CD4-positive, alpha-beta T cell treated with Interleukin-10 for 1 hour (primary cell): ENCODE measurements around the gene STXBP6.

ENCODE experiments used
- DNase-seq: peaks from one replicate; pipeline ENCODE4 v3.0.0-alpha.2; 2020

Gene STXBP6

DNA sequence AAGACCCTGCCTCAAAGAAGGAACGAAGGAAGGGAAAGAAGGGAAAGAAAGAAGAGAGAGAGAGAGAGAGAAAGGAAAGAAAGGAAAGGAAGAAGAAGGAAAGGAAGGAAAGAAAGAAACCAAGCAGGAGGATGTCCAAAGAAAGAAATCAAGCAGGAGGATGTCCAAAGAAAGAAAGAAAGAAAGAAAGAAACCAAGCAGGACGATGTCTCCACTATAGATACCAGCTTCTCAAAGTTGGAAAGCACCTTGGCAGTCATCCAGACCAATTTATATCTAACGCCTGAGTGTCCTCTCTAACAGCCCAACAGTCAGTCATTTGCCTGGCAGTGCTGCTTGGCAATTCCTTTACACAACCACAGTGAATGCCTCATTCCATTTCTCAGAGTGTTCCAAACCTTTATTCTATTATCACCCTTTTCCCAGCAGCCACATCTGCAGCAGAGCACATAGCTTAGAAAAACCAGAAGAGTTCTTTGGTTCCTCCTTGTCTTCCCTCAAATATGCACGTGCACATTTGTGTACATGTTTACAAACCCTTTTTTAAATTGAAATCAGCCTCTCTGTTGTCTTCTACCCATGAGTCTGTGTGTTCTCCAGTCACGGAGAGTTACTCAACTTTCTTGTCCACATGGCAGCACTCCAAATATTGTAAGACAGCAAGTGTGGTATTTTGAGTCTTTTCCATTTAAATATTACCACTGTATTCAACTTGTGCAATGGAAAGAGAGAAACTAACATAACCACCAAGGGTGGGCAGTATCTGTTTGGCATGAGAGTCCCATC, 138.4 kb downstream of the STXBP6 start:
- no peak for DNase-seq

DNA sequence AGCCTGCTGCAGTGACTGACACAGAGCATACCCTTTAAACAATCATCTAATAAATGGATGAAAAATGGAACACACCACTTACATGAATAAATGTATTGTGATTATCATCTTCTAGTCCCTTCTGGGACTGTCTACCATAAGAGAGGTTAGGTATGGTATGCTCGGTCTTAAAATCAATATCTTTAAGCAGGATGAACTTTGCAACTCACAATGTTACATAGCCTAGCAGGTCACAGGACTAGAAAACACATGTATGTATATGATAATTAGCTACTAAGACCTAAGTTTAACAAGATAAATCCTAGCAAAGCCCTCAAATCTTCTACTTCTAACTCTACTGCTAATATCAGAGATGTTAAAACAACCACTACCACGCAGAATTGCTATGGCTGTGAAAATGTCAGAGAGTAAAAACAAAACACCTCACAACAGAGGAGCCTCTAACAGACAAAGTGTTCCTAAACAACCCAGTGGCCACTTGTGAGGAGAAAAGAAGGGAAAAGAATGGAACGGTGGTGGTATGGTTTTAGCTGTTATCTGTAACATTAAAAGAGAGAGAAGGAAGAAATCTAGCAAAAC, 139.4 kb downstream of the STXBP6 start:
- no peak for DNase-seq

- no peak for DNase-seq
Measured at GRCh38 chr14:24909523-24910302, 140.2 kb downstream of the STXBP6 start.

DNA sequence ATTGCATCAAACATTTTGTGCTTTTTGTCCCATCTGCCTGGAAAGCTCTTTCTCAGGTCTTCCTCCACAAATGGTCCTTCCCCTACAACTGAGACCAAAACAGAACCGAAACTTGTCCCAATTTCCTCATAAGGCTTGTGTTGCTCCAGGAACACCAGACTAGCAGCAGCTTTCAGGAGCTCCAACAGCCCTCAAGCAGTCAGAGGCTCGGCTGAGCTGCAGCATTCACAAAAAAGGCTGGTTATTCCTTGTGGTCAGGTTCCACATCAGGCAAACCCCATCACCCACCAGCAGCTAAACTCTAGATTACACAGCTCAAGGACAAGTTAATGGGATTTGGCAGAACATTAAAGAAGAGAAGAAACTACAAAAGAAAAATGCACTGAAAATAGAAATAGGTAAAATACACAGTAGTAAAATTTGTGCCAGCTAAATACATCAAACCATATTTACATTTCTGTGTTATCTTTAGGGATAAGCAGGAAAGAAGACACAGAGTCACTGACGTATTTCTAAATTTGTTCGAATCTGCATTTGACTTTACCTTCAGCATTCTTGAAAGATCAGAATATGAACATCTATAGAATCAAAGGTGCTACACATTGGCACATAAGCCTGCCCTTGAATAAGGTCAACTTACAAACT, 141.2 kb downstream of the STXBP6 start:
- DNase-seq = no peak

GRCh38 chr14:24904533-24904932, 145.4 kb downstream of the STXBP6 start:
- no peak for DNase-seq

GRCh38 chr14:24903337-24903736, 146.6 kb downstream of the STXBP6 start:
- no peak for DNase-seq

GRCh38 chr14:24900269-24901100, 149.5 kb downstream of the STXBP6 start:
- DNase-seq = no peak

- no peak for DNase-seq
Measured at GRCh38 chr14:24897793-24898192, 152.2 kb downstream of the STXBP6 start.

DNA sequence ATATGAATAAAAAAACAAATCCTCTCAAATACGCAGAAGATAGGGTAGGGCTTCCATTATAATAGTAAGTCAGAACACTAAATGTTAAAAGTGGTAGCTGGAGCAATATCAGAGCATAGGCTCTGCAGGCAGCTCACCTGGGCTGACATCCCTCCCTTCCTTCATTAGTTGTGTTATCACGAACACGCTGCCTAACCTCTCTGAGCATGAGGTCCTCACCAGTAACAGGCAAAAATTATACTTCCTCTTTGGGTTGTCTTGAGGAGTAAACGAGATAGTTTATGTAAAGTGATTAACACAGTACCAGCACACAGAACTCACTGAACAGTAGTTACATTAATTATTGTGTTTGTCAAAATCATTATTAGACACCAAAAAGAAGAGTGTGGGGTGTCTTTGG, 154.3 kb downstream of the STXBP6 start:
- no peak for DNase-seq

DNA sequence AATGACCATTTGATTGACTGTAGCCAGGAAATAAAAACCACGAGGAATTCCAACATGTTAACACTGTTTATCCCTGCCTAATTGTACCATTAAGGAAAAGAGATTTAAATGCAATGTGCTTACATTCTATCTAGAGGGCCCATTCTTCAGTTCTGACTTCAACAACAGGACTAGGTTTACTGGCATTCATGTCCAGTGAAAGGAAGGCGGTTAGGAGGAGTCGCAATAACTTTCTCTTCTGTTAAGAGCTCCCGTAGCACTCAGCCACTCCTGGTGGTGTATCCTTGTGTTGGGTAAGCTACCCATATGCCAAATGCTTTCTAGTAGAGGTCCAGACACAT, 154.7 kb downstream of the STXBP6 start:
- DNase-seq = no peak

DNA sequence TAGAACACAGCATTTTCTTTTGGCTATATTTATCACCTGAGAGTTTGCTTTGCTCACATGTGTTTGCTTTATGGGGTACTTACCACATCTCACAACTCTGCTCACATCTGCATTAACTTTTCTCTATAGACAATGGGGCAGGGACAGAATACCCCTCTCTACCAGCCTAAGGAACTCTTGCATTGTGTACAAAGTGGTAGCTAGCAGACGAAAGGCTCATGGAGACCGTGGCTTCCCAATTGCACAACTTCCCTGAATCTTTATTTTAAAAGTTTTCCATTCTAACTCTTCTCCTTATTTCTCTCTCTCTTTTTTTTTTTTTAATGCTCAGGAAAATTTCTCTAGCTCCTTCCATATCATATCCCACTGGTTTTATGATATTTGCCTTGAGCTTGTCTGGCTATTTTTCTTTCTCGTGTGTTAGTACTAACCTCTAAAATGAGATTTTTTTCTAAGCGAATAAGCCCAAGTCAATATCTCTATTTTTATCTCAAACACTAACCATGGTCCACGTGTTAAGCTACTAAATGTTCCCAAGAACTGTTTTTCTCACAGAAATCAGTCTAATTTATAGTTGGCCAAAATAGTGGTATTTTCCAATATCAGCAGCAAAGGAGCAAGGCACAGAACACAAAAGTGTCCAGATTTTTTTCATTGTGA, 155.2 kb downstream of the STXBP6 start:
- DNase-seq = no peak

GRCh38 chr14:24892497-24893051, 157.4 kb downstream of the STXBP6 start:
- DNase-seq = no peak

DNA sequence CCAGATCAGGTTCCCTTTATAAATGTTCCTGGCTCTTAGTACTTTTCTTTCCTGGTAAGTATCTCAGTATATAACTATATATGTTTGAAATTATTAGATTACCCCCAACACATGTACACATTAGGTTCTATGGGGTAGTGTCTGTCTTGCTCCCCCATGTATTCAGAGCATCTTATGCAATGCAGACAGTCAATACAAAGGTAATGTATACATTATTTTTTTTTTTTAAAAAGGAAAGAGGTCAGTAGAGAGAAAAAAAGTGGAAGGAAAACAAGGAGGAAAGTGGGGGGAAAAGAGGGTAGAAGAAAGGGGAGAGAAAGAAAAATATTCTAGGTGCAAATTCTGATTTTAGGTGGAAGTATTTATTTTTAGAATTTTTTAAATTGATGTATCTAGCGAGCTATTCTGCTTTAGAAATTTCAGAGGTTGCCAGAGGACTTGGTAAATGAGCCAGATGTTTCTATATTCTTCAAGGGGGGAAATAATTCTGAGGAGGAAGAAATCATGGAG, 157.9 kb downstream of the STXBP6 start:
- DNase-seq = no peak

DNA sequence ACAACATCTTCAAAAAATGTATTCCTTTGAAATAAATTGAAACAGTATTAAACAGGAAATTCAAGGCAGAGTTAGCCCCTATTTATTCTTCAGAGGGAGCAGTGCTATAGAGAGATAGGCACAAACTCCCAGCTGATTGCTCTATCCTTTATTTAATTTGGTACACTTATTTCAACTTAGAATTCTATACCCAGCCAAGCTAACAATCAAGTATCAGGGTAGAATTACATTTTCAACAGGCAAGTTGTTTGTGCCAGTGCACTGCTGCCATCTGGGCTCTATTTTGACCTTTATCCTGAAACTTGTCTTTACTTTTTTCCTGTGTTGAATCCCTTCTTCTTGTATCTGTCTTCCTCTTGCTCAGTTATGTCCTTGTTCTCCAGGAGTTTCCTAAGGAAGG, 159.2 kb downstream of the STXBP6 start:
- DNase-seq = no peak

DNA sequence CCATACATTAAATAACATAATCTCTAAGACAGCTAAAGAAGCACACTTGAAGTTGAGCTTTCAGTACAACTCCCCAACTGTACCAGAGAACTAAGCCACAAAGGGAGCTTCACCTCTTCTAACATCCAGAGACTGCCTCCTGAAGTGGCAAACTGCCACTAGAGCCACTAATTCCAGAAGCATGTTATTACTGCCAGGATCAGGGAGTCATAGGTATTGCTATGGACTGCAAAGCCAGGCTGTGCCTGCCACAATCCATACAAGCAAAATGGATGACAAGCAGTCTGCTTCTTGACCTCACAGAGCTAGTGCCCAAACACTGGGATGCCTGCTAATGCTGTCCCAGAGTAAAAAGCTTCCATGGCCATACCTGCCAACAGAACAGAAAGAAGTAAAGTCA, 160.1 kb downstream of the STXBP6 start:
- no peak for DNase-seq

DNA sequence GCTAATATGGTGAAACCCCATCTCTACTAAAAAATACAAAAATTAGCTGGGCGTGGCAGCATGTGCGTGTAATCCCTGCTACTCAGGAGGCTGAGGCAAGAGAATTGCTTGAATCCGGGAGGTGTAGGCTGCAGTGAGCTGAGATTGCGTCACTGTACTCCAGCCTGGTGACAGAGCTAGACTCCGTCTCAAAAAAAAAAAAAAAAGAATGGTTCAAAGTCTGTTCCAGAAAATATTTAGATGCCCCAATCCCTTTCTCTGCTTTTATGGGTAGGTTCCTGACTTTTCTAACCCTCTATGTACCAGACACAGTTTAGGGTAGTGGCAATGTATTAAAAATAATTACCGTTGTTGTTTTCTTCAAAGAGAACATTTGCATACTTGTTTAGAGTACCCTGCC, 161.4 kb downstream of the STXBP6 start:
- no peak for DNase-seq

DNA sequence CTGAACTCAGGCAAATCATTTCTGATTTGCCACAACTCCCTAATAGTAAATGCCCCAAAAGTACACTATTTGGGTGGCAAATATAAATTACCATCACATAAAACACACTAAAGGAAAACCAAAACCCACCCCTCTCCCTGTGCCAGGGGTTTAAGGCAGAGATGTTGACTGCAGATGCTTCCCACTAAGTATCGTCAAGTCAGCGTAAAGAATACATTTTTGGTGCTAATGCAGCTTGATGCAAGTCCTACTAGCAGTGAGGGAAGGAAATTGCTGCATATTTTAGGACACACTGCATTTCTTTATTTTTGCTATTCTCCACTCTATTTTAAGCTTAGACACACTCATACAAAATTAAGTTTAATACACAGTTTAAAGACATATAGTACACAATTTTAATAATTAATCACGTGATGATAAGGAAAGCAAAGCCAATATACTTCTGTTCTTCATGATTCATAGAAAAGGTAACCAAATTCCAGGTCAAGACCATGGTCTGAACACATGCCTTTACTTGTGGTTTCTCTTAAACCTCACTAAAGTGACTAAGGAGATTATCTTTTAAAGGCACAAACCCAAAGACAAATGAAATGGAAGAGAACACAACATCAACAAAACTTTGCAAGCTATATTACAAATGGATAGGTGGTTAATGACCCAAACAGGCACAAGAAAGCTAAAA, 162.2 kb downstream of the STXBP6 start:
- DNase-seq = no peak

DNA sequence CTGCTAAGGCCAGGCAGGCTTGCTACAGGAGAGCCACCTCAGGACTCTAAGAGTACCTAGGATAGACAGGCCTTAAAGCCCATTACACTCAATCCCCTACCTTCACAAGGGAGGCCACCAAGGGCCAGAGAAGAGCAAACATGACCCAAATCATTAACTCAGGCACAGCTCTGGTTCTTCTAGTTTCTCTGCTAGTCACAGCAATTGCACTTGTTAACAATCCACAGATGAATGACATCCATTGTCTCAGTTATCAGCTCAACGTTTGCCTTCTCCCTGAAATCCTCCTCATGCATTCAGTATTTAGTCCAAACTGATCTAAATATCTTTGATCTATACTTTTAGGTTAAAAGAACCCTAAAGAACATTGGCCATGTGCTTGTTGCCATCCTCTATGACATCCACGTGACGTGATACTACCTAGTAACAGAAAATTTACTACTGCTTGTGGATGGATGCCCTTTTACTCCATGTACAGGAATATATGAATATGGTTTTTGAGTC, 164.5 kb downstream of the STXBP6 start:
- DNase-seq = no peak

DNA sequence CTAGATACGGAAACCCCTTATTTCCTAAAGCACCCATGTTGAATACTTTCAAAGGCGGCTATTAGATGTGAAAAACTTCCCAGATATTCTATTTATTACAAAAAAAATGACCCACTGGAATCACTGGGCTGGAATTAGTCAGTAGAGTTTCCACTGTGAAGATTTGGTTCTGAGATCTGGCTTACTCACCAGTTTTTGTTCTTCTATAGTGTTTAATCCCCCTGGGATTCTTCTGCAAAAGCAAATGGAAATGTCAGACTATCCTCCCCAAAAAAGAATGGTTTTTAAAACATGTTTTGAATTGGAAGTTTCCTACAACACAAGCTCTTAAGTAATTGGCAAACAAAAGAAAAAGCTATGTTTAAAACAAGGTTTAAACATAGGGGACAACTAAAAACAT, 166.4 kb downstream of the STXBP6 start:
- no peak for DNase-seq

DNA sequence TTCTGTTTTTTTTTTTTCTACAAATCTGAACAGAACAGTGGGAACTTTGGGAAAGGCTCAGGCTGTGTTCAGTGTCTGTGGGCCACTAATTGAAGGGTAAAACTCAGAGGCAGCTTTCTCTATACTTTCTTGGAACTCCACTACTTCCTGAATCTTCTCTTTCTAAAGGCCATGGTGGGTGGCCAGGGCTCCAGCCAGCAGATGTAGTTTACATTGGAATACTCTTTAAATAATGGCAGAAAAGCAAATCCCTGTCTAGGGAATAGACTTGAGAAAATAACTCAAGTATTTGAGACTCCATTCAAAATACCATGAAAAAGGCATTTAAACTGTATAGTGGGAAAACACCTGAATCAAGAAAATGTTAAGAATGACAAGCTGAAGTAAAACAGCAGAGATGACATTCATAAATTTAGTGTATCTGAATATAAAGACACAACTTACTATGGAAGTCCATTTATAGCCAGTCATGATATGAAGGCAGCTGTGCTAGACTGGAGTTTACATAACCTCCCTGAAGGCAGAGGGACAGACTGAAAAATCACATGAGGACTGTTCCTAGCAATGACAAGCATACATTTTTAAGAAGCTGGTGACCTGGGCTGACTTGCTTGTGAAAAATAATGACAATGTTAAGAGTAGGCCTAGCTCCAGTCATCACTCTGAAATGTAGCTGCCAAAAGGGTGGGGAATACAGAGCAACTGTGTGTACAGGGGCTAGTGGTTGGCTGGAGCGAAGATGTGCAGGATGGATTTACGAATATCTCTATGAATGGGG, 168.6 kb downstream of the STXBP6 start:
- DNase-seq = no peak
